Adrenal gland (tissue), 5 donors: ENCODE data around the gene METTL5.

Experiments used
- POLR2A ChIP-seq, 2 donors: fragments of 450-650 bp; IDR thresholded peaks; one replicate each; pipeline ENCODE4 v1.6.1; 2017; ENCODE audit warnings: antibody characterized with exemption in 2 of 2, mild to moderate bottlenecking in 2 of 2, moderate library complexity in 1 of 2
- TF ChIP-seq, protein P1 (sequence below), 6 experiments: fragments of 450-650 bp in 4 of 6; fragments of 200-600 bp in 2 of 6; sonication (generic) in 1 of 6; IDR thresholded peaks; 1 replicate in 5 of 6; 2 replicates in 1 of 6; pipeline versions ENCODE4 v1.5.1 to v1.8.0; 2016 to 2021; ENCODE audit warnings: antibody characterized with exemption in 6 of 6, mild to moderate bottlenecking in 2 of 6, moderate library complexity in 1 of 6
- donor health status: DM: no; HTN: no; CAD: no.

DNA sequence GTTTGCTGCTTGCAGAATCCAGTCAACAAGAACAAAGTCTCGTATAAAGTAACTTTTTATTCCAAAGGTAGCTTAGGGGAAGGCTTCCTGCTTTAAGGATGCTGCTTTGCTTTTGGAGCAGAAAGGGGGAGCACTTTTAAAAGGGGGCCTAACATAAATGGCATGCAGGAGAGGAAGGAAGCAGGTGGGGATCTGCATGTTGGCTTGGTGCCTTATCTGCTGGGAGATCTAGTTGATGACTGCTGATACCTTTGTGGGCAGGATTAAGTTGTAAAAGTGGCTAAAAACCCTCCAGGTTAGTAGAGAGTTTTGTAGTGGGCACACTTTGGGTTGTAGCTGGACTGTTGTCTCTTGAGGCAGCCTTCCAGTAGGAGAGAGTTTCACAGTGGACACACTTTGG, 25.0 kb upstream of the METTL5 start:
- TF ChIP-seq, protein P1, sequence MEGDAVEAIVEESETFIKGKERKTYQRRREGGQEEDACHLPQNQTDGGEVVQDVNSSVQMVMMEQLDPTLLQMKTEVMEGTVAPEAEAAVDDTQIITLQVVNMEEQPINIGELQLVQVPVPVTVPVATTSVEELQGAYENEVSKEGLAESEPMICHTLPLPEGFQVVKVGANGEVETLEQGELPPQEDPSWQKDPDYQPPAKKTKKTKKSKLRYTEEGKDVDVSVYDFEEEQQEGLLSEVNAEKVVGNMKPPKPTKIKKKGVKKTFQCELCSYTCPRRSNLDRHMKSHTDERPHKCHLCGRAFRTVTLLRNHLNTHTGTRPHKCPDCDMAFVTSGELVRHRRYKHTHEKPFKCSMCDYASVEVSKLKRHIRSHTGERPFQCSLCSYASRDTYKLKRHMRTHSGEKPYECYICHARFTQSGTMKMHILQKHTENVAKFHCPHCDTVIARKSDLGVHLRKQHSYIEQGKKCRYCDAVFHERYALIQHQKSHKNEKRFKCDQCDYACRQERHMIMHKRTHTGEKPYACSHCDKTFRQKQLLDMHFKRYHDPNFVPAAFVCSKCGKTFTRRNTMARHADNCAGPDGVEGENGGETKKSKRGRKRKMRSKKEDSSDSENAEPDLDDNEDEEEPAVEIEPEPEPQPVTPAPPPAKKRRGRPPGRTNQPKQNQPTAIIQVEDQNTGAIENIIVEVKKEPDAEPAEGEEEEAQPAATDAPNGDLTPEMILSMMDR (IDR thresholded peaks at IDR 0.05), result no peak
- TF ChIP-seq POLR2A (IDR thresholded peaks at IDR 0.05), result no peak
